Testis (tissue), 3 donors: ENCODE results near the gene DENND5B. TPM values are rescaled to one million over a fixed set of nuclear protein-coding genes. Genes with fewer than 3 reads are reported as not detected.

Experiments used
- DNase-seq: peaks from one replicate; pipeline ENCODE4 v3.0.0-alpha.2; 2019
- H3K27ac ChIP-seq, 2 donors: fragments of 200-600 bp; sonication (generic); one replicate each; pipeline ENCODE4 v1.5.1; 2019
- H3K27me3 ChIP-seq: fragments of 200-600 bp; sonication (generic); one replicate; pipeline ENCODE4 v1.5.1; 2019
- H3K36me3 ChIP-seq: fragments of 200-600 bp; sonication (generic); one replicate; pipeline ENCODE4 v1.5.1; 2017; ENCODE audit warnings: low read depth; ENCODE audit errors: missing control alignments
- H3K4me1 ChIP-seq: fragments of 200-600 bp; sonication (generic); one replicate; pipeline ENCODE4 v1.5.1; 2019
- H3K4me3 ChIP-seq, 2 donors: fragments of 200-600 bp; sonication (generic); one replicate each; pipeline ENCODE4 v1.5.1; 2017 to 2019
- H3K9me3 ChIP-seq: fragments of 200-600 bp; sonication (generic); one replicate; pipeline ENCODE4 v1.5.1; 2017
- CTCF ChIP-seq, 3 experiments: fragments of 450-650 bp in 2 of 3; fragments of 200-600 bp in 1 of 3; sonication (generic) in 1 of 3; IDR thresholded peaks; one replicate each; pipeline ENCODE4 v1.5.1; 2016 to 2019; ENCODE audit warnings: antibody characterized with exemption in 3 of 3, mild to moderate bottlenecking in 2 of 3, moderate library complexity in 1 of 3
- POLR2A ChIP-seq: fragments of 450-650 bp; IDR thresholded peaks from one replicate; pipeline ENCODE4 v1.6.1; 2017; ENCODE audit warnings: antibody characterized with exemption, mild to moderate bottlenecking, moderate library complexity
- WGBS, 2 donors: methylation state at CpG; one replicate each; pipeline ENCODE4 v1.1.5; 2018; 5-methylcytosine and 5-hydroxymethylcytosine counted together
- intact Hi-C: fragments of 100-400 bp; cut with DNase I; formaldehyde crosslinking; loops from one replicate; pipeline ENCODE4 v1.15.1; 2023; ENCODE audit warnings: low total_unique reads
- polyA plus RNA-seq: library from polyadenylated mRNA; stranded (reverse); fragments of 350-450 nt; fragmentation: Illumina TruSeq; extraction: RNeasy Lipid Tissue Mini Kit (QIAGEN cat#74804); gene quantifications from one replicate; pipeline ENCODE4 v1.2.3, GENCODE V29; 2014; ENCODE audit warnings: low read depth, low replicate concordance; ENCODE audit not compliant: insufficient read depth
- total RNA-seq, 2 donors: library from RNA; depleted of rRNA; stranded (reverse); fragments of >200 nt; gene quantifications; one replicate each; pipeline ENCODE4 v1.2.3, GENCODE V29; 2016

Gene DENND5B
- total and polyA plus RNA-seq, 3 donors from 2014 or later, result 34.7 to 62.3 (median 60.4) TPM

- TF ChIP-seq CTCF (IDR thresholded peaks at IDR 0.05) (no peak), POLR2A (no peak)
- DNase-seq, result no peak
- Histone ChIP-seq H3K27ac (no peak overlapping the region), H3K27me3 (no peaks in the 10 kb centered on the region), H3K4me3 (no peak overlapping the region), H3K36me3 (no peaks in the 10 kb centered on the region), H3K9me3 (no peaks in the 10 kb centered on the region), H3K4me1 (no peaks in the 10 kb centered on the region)
- intact Hi-C loops, result no loop called here
- 82 to 100% methylated on average over 1 to 2 of the region's 2 CpGs for WGBS, 2 donors
These were observed 227.1 kb downstream of the DENND5B start for GRCh38 chr12:31363831-31364230.

DNA sequence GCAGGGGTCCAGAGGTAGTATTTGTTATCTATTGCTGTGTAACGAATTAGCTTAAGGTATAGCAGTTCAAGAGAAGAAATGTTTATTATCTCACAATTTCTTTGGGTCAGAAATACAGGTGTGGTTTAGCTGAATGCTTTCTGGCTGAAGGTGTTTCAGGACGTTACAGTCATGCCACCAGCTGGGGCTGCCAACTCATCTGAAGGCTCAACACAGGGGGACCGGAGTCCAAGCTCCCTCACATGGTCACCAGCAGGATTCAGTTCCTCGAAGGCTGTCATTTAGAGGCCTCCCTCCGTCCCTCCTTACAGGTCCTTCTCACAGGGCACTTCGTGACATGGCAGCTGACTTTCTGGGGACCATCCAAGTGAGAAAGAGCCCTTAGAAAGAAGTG is 227.5 kb downstream of the DENND5B start:
- H3K4me3 ChIP-seq, result no peak overlapping the region
- intact Hi-C loops, result no loop called here
- WGBS, 2 donors, result 69 to 76% methylated on average over 6 of the region's 6 CpGs
- DNase-seq, result no peak
- TF ChIP-seq POLR2A (no peak), CTCF (IDR thresholded peaks at IDR 0.05) (no peak)
- H3K27ac ChIP-seq, result no peak overlapping the region
- no peaks in the 10 kb centered on the region for H3K4me1 ChIP-seq
- H3K36me3 ChIP-seq, result no peaks in the 10 kb centered on the region
- no peaks in the 10 kb centered on the region for H3K27me3 ChIP-seq
- H3K9me3 ChIP-seq, result no peaks in the 10 kb centered on the region

GRCh38 chr12:31362759-31363415 is 228.0 kb downstream of the DENND5B start:
- Histone ChIP-seq H3K27ac (no peak overlapping the region), H3K4me3 (no peak overlapping the region), H3K9me3 (no peaks in the 10 kb centered on the region), H3K4me1 (no peaks in the 10 kb centered on the region), H3K27me3 (no peaks in the 10 kb centered on the region), H3K36me3 (no peaks in the 10 kb centered on the region)
- WGBS, 2 donors, result 59 to 64% methylated on average over 6 of the region's 6 CpGs
- DNase-seq, result no peak
- intact Hi-C loops, result no loop called here
- TF ChIP-seq POLR2A (no peak), CTCF (IDR thresholded peaks at IDR 0.05) (no peak)

GRCh38 chr12:31362115-31362758 is 228.7 kb downstream of the DENND5B start:
- Histone ChIP-seq H3K27me3 (no peaks in the 10 kb centered on the region), H3K27ac (no peak overlapping the region)
- DNase-seq, result no peak

More at GRCh38 chr12:31362115-31362758, 228.7 kb downstream of the DENND5B start:
- TF ChIP-seq CTCF (IDR thresholded peaks at IDR 0.05) (no peak), POLR2A (no peak)
- intact Hi-C loops, result no loop called here
- Histone ChIP-seq H3K36me3 (no peaks in the 10 kb centered on the region), H3K9me3 (no peaks in the 10 kb centered on the region), H3K4me1 (no peaks in the 10 kb centered on the region), H3K4me3 (no peak overlapping the region)
- WGBS, 2 donors, result 64 to 70% methylated on average over 13 of the region's 13 CpGs
